HCT116 (cell line): ENCODE measurements around the gene ZNF469. TPM values are rescaled to one million over a fixed set of nuclear protein-coding genes. Genes with fewer than 3 reads are reported as not detected.

Experiments used
- ATAC-seq: fragments of 200-7000 bp; cut with Tn5 transposase; 2 replicates; pipeline ENCODE4 v1.9.1; 2020; ENCODE audit warnings: mild to moderate bottlenecking, moderate library complexity
- BruUV-seq: library from RNA; stranded (reverse); fragments of 400-500 nt; replicated peaks from 2 replicates; lab custom pipeline; 2021; lab: Mats Ljungman, UMichigan
- CTCF ChIA-PET: fragments of 300-600 bp; sonication (Branson Sonifier 250); formaldehyde crosslinking; loops from one replicate; lab custom pipeline; 2021; ENCODE audit warnings: antibody characterized with exemption; lab: Charles Lee
- POLR2A ChIA-PET: fragments of 300-600, 350-600 bp; sonication (Branson Sonifier 250); formaldehyde crosslinking; loops from one replicate; lab custom pipeline; 2021; ENCODE audit warnings: antibody characterized with exemption; lab: Charles Lee
- RAD21 ChIA-PET, 2 experiments: fragments of 300-600 bp; sonication (Branson Sonifier 250); formaldehyde crosslinking; loops; one replicate each; lab custom pipeline; 2023; ENCODE audit warnings: low total read pairs in 2 of 2; ENCODE audit not compliant: uncharacterized antibody in 2 of 2, unreplicated experiment in 2 of 2, low non-redundant PET in 1 of 2; lab: Charles Lee
- DNase-seq: peaks from one replicate; pipeline ENCODE4 v3.0.0-alpha.2; 2010; ENCODE audit warnings: low read depth, low spot score
- H2AFZ ChIP-seq: fragments of 200-600 bp; shearing (Covaris generic), sonication (generic); 2 replicates; pipeline ENCODE4 v1.6.1; 2017; ENCODE audit warnings: low read depth, mixed run types, mixed read lengths, antibody characterized with exemption, low read length; ENCODE audit not compliant: poor library complexity, severe bottlenecking
- H3K27ac ChIP-seq: 2 replicates; pipeline ENCODE4 v1.5.1; 2012; ENCODE audit warnings: low read depth, low read length
- H3K27me3 ChIP-seq: fragments of 200-600 bp; sonication (generic); 2 replicates; pipeline ENCODE4 v1.6.1; 2016; ENCODE audit warnings: mixed run types, low read length, mixed read lengths; ENCODE audit not compliant: insufficient read depth
- H3K36me3 ChIP-seq, 2 experiments: fragments of 200-500 bp in 1 of 2; fragments of 200-600 bp in 1 of 2; sonication (Bioruptor generic) in 1 of 2; sonication (generic) in 1 of 2; 2 replicates each; pipeline versions ENCODE4 v1.5.1 to v1.6.1; 2014 to 2016; ENCODE audit warnings: low read length in 2 of 2, inconsistent platforms in 1 of 2, mixed read lengths in 1 of 2, mixed run types in 1 of 2; ENCODE audit not compliant: insufficient read depth in 2 of 2, control insufficient read depth in 1 of 2
- H3K4me1 ChIP-seq, 2 experiments: fragments of 200-600 bp in 1 of 2; sonication (generic) in 1 of 2; 2 replicates each; pipeline versions ENCODE4 v1.5.1 to v1.6.1; 2012 to 2017; ENCODE audit warnings: low read length in 2 of 2, inconsistent platforms in 1 of 2, mild to moderate bottlenecking in 1 of 2, mixed read lengths in 1 of 2, mixed run types in 1 of 2, moderate library complexity in 1 of 2; ENCODE audit not compliant: insufficient read depth in 2 of 2, control insufficient read depth in 1 of 2
- H3K4me2 ChIP-seq: fragments of 200-600 bp; sonication (generic); 2 replicates; pipeline ENCODE4 v1.6.1; 2017; ENCODE audit warnings: mixed run types, low read length, mixed read lengths
- H3K4me3 ChIP-seq, 2 experiments: fragments of 200-600 bp in 1 of 2; sonication (generic) in 1 of 2; replicated peaks in 1 of 2; 2 replicates each; pipeline ENCODE4 v1.5.1; 2011 to 2016; ENCODE audit warnings: low read length in 2 of 2, control low read depth in 1 of 2, low read depth in 1 of 2, mild to moderate bottlenecking in 1 of 2, mixed read lengths in 1 of 2, mixed run types in 1 of 2
- H3K79me2 ChIP-seq: fragments of 200-600 bp; sonication (generic); 2 replicates; pipeline ENCODE4 v1.6.1; 2017; ENCODE audit warnings: mild to moderate bottlenecking, mixed run types, low read length, moderate library complexity, mixed read lengths; ENCODE audit not compliant: insufficient read depth
- H3K9ac ChIP-seq: fragments of 200-600 bp; sonication (generic); 2 replicates; pipeline ENCODE4 v1.6.1; 2016; ENCODE audit warnings: low read length, mixed read lengths
- H3K9me2 ChIP-seq: fragments of 200-600 bp; sonication (generic), shearing (Covaris generic); 2 replicates; pipeline ENCODE4 v1.6.1; 2017; ENCODE audit warnings: mixed run types, mild to moderate bottlenecking, moderate library complexity; ENCODE audit not compliant: insufficient read depth
- H3K9me3 ChIP-seq, 2 experiments: fragments of 200-500 bp in 1 of 2; fragments of 200-600 bp in 1 of 2; sonication (Bioruptor generic) in 1 of 2; sonication (generic) in 1 of 2; 2 replicates each; pipeline ENCODE4 v1.6.1; 2014 to 2017; ENCODE audit warnings: low read length in 2 of 2, mixed read lengths in 2 of 2, inconsistent platforms in 1 of 2, low read depth in 1 of 2, mild to moderate bottlenecking in 1 of 2, mixed run types in 1 of 2, moderate library complexity in 1 of 2; ENCODE audit not compliant: control insufficient read depth in 1 of 2, insufficient read depth in 1 of 2
- H4K20me1 ChIP-seq: fragments of 200-600 bp; sonication (generic), shearing (Covaris generic); 2 replicates; pipeline ENCODE4 v1.6.1; 2017; ENCODE audit warnings: mixed run types, mild to moderate bottlenecking, moderate library complexity; ENCODE audit not compliant: insufficient read depth
- REST ChIP-seq: IDR thresholded peaks from 2 replicates; pipeline ENCODE4 v1.6.1; 2012; ENCODE audit warnings: low read depth
- intact Hi-C: fragments of 100-400 bp; cut with micrococcal nuclease; formaldehyde crosslinking; loops from 2 replicates; pipeline ENCODE4 v1.10.0; 2022
- total RNA-seq: library from RNA; stranded (reverse); gene quantifications from one replicate; pipeline ENCODE4 v1.2.1, GENCODE V29; 2021; ENCODE audit not compliant: unreplicated experiment

ZNF469 gene
- total RNA-seq, 1 experiment from 2014 or later = 5.9 TPM

GRCh38 chr16:88375996-88376834, 6.5 kb upstream of the ZNF469 start:
- H3K9me2 ChIP-seq = no peaks in the 10 kb centered on the region

More at GRCh38 chr16:88375996-88376834, 6.5 kb upstream of the ZNF469 start:
- DNase-seq = no peak
- H3K9me3 ChIP-seq = peaks cover 0 to 9% of the 10 kb centered on the region in 2 experiments; a peak in 1 of 4 replicates
- no peaks in the 10 kb centered on the region for H4K20me1 ChIP-seq
- BruUV-seq = no TSS peak
- H3K4me2 ChIP-seq = no peak overlapping the region
- H3K27me3 ChIP-seq = no peaks in the 10 kb centered on the region
- ChIA-PET POLR2A (no interaction called here), RAD21 (interaction anchor here in 1 of 2 experiments (0.6 kb wide), 1 partner anchor 24 kb away, joined by 3 read pairs; no protein-coding TSS in a partner anchor), CTCF (no interaction called here)
- intact Hi-C loops = no loop called here
- no peak overlapping the region for H3K9ac ChIP-seq
- no peaks in the 10 kb centered on the region for H3K36me3 ChIP-seq
- ATAC-seq = no peak
- H3K4me1 ChIP-seq = no peaks in the 10 kb centered on the region
- no peak overlapping the region; the same call in 1 of the 2 replicates for H3K27ac ChIP-seq
- no peak overlapping the region for H3K4me3 ChIP-seq
- no peak overlapping the region for H2AFZ ChIP-seq
- TF ChIP-seq REST = no peak
- no peaks in the 10 kb centered on the region for H3K79me2 ChIP-seq
